HepG2 (cell line): ENCODE results near the gene ZCCHC7. TPM values are rescaled to one million over a fixed set of nuclear protein-coding genes. Genes with fewer than 3 reads are reported as not detected.
A peak's percentile ranks its signal among the peaks of the same experiment; 100 is the strongest.

Experiments
- ARID4A ChIP-seq: sonication (generic); formaldehyde crosslinking; IDR thresholded peaks from 2 replicates; pipeline ENCODE4 v1.5.0; 2020; ENCODE audit warnings: mild to moderate bottlenecking, missing genetic modification reagents, borderline replicate concordance
- BHLHE40 ChIP-seq: IDR thresholded peaks from 2 replicates; pipeline ENCODE4 v1.6.1; 2011; ENCODE audit warnings: low read length, improper control_type of control experiment
- HMG20B ChIP-seq: conservative IDR thresholded peaks from 2 replicates; pipeline ENCODE4 v1.6.1; 2016; ENCODE audit warnings: missing genetic modification reagents, missing compliant biosample characterization
- NBN ChIP-seq: fragments of 450-650 bp; conservative IDR thresholded peaks from 2 replicates; pipeline ENCODE4 v1.6.1; 2017
- POLR2G ChIP-seq: fragments of 200-400 bp; formaldehyde crosslinking; IDR thresholded peaks from 2 replicates; pipeline ENCODE4 v1.6.1; 2018; ENCODE audit warnings: mild to moderate bottlenecking, low read depth, low read length, moderate library complexity
- TCF7 ChIP-seq: sonication (generic); IDR thresholded peaks from 2 replicates; pipeline ENCODE4 v1.6.1; 2016; ENCODE audit warnings: antibody characterized with exemption, low read depth
- TCF7L2 ChIP-seq: IDR thresholded peaks from 2 replicates; pipeline ENCODE4 v1.6.1; 2011; ENCODE audit warnings: mild to moderate bottlenecking, low read depth, low read length, moderate library complexity
- TRAFD1 ChIP-seq: sonication (generic); formaldehyde crosslinking; IDR thresholded peaks from 2 replicates; pipeline ENCODE4 v1.5.1; 2020; ENCODE audit warnings: missing genetic modification reagents, mild to moderate bottlenecking, borderline replicate concordance
- ZHX1 ChIP-seq: sonication (generic); formaldehyde crosslinking; IDR thresholded peaks from 2 replicates; pipeline ENCODE4 v1.8.1; 2022; ENCODE audit warnings: low read depth, mild to moderate bottlenecking, missing genetic modification reagents
- ZNF275 ChIP-seq: sonication (generic); formaldehyde crosslinking; IDR thresholded peaks from 2 replicates; pipeline ENCODE4 v1.8.0; 2022; ENCODE audit warnings: missing genetic modification reagents, mild to moderate bottlenecking, inconsistent platforms, borderline replicate concordance
- ZNF512B ChIP-seq: sonication (generic); formaldehyde crosslinking; IDR thresholded peaks from 2 replicates; pipeline ENCODE4 v1.5.1; 2020; ENCODE audit warnings: missing genetic modification reagents, mild to moderate bottlenecking, borderline replicate concordance
- ZNF558 ChIP-seq: sonication (generic); formaldehyde crosslinking; IDR thresholded peaks from 2 replicates; pipeline ENCODE4 v1.9.0; 2022; ENCODE audit warnings: mild to moderate bottlenecking, missing genetic modification reagents, borderline replicate concordance
- ZNF772 ChIP-seq: sonication (generic); formaldehyde crosslinking; IDR thresholded peaks from 2 replicates; pipeline ENCODE4 v1.5.0; 2020; ENCODE audit warnings: mild to moderate bottlenecking, missing genetic modification reagents
- ZNF879 ChIP-seq: sonication (generic); formaldehyde crosslinking; IDR thresholded peaks from 2 replicates; pipeline ENCODE4 v1.8.1; 2023; ENCODE audit warnings: missing genetic modification reagents
- polyA plus RNA-seq, 8 experiments: library from polyadenylated mRNA; depleted of rRNA in 3 of 8; stranded (reverse) in 7 of 8; unstranded in 1 of 8; fragments of >200 nt; fragmentation: Illumina TruSeq in 4 of 8; extraction: Trizol in 4 of 8; gene quantifications; 2 replicates each; pipeline versions ENCODE4 v1.2.1 to v1.2.3, GENCODE V29; 2011 to 2016; ENCODE audit warnings: low read depth in 4 of 8, missing spikeins in 1 of 8, mixed read lengths in 1 of 8; ENCODE audit not compliant: insufficient read depth in 1 of 8
- total RNA-seq, 5 experiments: library from RNA; depleted of rRNA; stranded (reverse); fragments of >200 nt; fragmentation: Illumina TruSeq; extraction: Trizol; gene quantifications; 2 replicates each; pipeline ENCODE4 v1.2.3, GENCODE V29; 2016; ENCODE audit warnings: low read depth in 1 of 5

ZCCHC7 gene
- total and polyA plus RNA-seq, 2 of the 13 experiments (the other 11 are each of a cell fraction or from before 2014, with no cell fraction given) = 13.6 to 19.3 TPM

- TF ChIP-seq TRAFD1 (peak; percentile 83; the same call in 1 of the 2 replicates), ARID4A (CRISPR knock-in tag) (peak; percentile 95), ZNF275 (CRISPR knock-in tag) (peak; percentile 58; the same call in 1 of the 2 replicates), ZNF512B (CRISPR knock-in tag) (no peak), ZNF772 (CRISPR knock-in tag) (peak; percentile 81), TCF7 (no peak), HMG20B (CRISPR knock-in tag) (peak; percentile 65; the same call in 1 of the 2 replicates), BHLHE40 (no peak), POLR2G (peak; percentile 86), ZNF558 (peak; percentile 82; the same call in 1 of the 2 replicates), ZNF879 (CRISPR knock-in tag) (peak; percentile 97), TCF7L2 (no peak), NBN (no peak), ZHX1 (peak; percentile 70)
Observed at GRCh38 chr9:37119907-37120842, at the start of gene ZCCHC7 (continued).
